A549 (cell line): ENCODE measurements around the gene STAG2.

Source experiments
- CEBPB ChIP-seq, 2 experiments: fragments of >200 bp in 1 of 2; sonication (Bioruptor Twin) in 1 of 2; formaldehyde crosslinking in 1 of 2; IDR thresholded peaks; 2 replicates each; pipeline ENCODE4 v1.6.1; 2012 to 2016
- EP300 ChIP-seq, 2 experiments: fragments of >200 bp; sonication (Bioruptor Twin); formaldehyde crosslinking; IDR thresholded peaks; 2 replicates in 1 of 2; 3 replicates in 1 of 2; pipeline ENCODE4 v1.6.1; 2016 to 2017
- JUN ChIP-seq, 2 experiments: fragments of >200 bp; sonication (Bioruptor Twin); formaldehyde crosslinking; IDR thresholded peaks; 2 replicates in 1 of 2; 3 replicates in 1 of 2; pipeline ENCODE4 v1.6.1; 2016 to 2017
- NR3C1 ChIP-seq: fragments of >200 bp; sonication (Bioruptor Twin); formaldehyde crosslinking; IDR thresholded peaks from 3 replicates; pipeline ENCODE4 v1.6.1; 2017
- PHF8 ChIP-seq: fragments of 200-600 bp; sonication (generic); IDR thresholded peaks from 2 replicates; pipeline ENCODE4 v1.6.1; 2016; ENCODE audit warnings: low read depth, mild to moderate bottlenecking, antibody characterized with exemption, moderate library complexity, borderline replicate concordance
- POLR2A ChIP-seq: IDR thresholded peaks from 2 replicates; pipeline ENCODE4 v1.6.1; 2012; ENCODE audit warnings: mild to moderate bottlenecking, low read length
- ZFP36 ChIP-seq: fragments of 450-650 bp; IDR thresholded peaks from 2 replicates; pipeline ENCODE4 v1.6.1; 2014; ENCODE audit warnings: borderline replicate concordance; ENCODE audit not compliant: partially characterized antibody
- TF ChIP-seq, protein P1 (sequence below): fragments of >200 bp; sonication (Bioruptor Twin); formaldehyde crosslinking; IDR thresholded peaks from 3 replicates; pipeline ENCODE4 v1.5.1; 2016
- TF ChIP-seq, protein P2 (sequence below): fragments of 250-450 bp; sonication (Bioruptor Pico); IDR thresholded peaks from 2 replicates; pipeline ENCODE4 v1.5.0; 2020; ENCODE audit warnings: low read depth, mild to moderate bottlenecking, moderate library complexity

DNA sequence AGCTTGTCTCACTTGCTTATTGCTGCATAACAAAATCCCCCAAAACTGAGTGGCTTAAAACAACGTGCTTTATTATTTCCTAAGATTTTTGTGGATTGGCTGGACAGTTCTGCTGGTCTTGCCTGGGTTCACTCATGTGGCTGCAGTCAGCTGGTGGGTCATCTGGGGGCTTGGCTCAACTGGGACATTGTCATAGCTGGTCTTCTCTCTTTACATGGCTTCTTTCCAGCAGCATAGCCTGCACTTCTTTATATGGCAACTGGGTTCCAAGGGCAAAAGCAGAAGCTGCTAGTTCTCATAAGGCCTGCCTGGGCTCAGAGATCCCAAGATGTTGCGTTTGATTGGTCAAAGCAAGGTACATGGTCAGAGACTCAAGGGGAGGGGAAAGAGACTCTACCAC lies 33.7 kb upstream of the STAG2 start:
- TF ChIP-seq, protein P1, sequence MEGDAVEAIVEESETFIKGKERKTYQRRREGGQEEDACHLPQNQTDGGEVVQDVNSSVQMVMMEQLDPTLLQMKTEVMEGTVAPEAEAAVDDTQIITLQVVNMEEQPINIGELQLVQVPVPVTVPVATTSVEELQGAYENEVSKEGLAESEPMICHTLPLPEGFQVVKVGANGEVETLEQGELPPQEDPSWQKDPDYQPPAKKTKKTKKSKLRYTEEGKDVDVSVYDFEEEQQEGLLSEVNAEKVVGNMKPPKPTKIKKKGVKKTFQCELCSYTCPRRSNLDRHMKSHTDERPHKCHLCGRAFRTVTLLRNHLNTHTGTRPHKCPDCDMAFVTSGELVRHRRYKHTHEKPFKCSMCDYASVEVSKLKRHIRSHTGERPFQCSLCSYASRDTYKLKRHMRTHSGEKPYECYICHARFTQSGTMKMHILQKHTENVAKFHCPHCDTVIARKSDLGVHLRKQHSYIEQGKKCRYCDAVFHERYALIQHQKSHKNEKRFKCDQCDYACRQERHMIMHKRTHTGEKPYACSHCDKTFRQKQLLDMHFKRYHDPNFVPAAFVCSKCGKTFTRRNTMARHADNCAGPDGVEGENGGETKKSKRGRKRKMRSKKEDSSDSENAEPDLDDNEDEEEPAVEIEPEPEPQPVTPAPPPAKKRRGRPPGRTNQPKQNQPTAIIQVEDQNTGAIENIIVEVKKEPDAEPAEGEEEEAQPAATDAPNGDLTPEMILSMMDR, result no peak
- TF ChIP-seq POLR2A (no peak), ZFP36 (no peak), JUN (IDR thresholded peaks at IDR 0.05) (no peak), EP300 (IDR thresholded peaks at IDR 0.05) (no peak), NR3C1 (no peak), PHF8 (no peak), CEBPB (IDR thresholded peaks at IDR 0.05) (no peak)
- TF ChIP-seq, protein P2, sequence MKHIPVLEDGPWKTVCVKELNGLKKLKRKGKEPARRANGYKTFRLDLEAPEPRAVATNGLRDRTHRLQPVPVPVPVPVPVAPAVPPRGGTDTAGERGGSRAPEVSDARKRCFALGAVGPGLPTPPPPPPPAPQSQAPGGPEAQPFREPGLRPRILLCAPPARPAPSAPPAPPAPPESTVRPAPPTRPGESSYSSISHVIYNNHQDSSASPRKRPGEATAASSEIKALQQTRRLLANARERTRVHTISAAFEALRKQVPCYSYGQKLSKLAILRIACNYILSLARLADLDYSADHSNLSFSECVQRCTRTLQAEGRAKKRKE (CRISPR knock-in tag), result no peak
